H1 (cell line): ENCODE data around the gene FRMD4A. TPM values are rescaled to one million over a fixed set of nuclear protein-coding genes. Genes with fewer than 3 reads are reported as not detected.

Source experiments
- CHD7 ChIP-seq: fragments of 300-600 bp; sonication (generic); IDR thresholded peaks from 2 replicates; pipeline ENCODE4 v1.7.1; 2012; ENCODE audit warnings: low read length, moderate library complexity, mild to moderate bottlenecking, inconsistent platforms; ENCODE audit not compliant: insufficient replicate concordance
- polyA plus RNA-seq, 7 experiments: library from polyadenylated mRNA; depleted of rRNA in 3 of 7; stranded (reverse) in 5 of 7; unstranded in 2 of 7; fragments of >200 nt in 5 of 7; fragments of 200-250 nt in 2 of 7; gene quantifications; 1 replicate in 5 of 7; 2 replicates in 1 of 7; 4 replicates in 1 of 7; pipeline versions ENCODE4 v1.2.1 to v1.2.3, GENCODE V29; 2011 to 2013; ENCODE audit warnings: missing spikeins in 2 of 7, mixed read lengths in 2 of 7
- total RNA-seq: library from RNA; stranded (reverse); fragmentation: NEBNext Ultra II Directional; extraction: Animal tissue kit (Norgen Biotek cat#: 25700); gene quantifications from 2 replicates; pipeline ENCODE4 v1.2.1, GENCODE V29; 2021

The FRMD4A gene
- total and polyA plus RNA-seq, 2 of the 8 experiments (the other 6 are each of a cell fraction or from before 2014, with no cell fraction given): 38.6 to 39.6 TPM

- no peak for TF ChIP-seq CHD7
- TF ChIP-seq, all 59 proteins: peak for 0
Observed at GRCh38 chr10:14327527-14327926, 3.2 kb downstream of the FRMD4A start (continued).
